SJSA1 (cell line): ENCODE measurements around the gene PRKCB. TPM values are rescaled to one million over a fixed set of nuclear protein-coding genes. Genes with fewer than 3 reads are reported as not detected.

Source experiments
- total RNA-seq: library from RNA; depleted of rRNA; stranded (reverse); fragments of >200 nt; shearing (Covaris generic); gene quantifications from 2 replicates; pipeline ENCODE4 v1.2.3, GENCODE V29; 2014; rRNA removed

Gene PRKCB
- total RNA-seq, 1 experiment from 2014 or later, result 4.2 TPM

Other genes with a start within 250 kb of the PRKCB start
- gene NDUFAB1, start 239.7 kb upstream of the PRKCB start, total RNA-seq, result 140 and 184 TPM in 2 replicates
- gene PALB2, start 194.7 kb upstream of the PRKCB start, total RNA-seq, result 9.7 and 12.4 TPM in 2 replicates
- 22.4 and 57.8 TPM in 2 replicates for gene DCTN5, start 194.5 kb upstream of the PRKCB start, total RNA-seq
- 72.9 and 86.5 TPM in 2 replicates for gene PLK1, start 157.1 kb upstream of the PRKCB start, total RNA-seq
- not detected in 2 replicates for gene ERN2, start 122.8 kb upstream of the PRKCB start, total RNA-seq
- gene CHP2, start 81.0 kb upstream of the PRKCB start, total RNA-seq, result not detected in 2 replicates